Medulla oblongata (tissue), 1 donor: ENCODE results near the gene SPATC1L.

Experiments
- DNase-seq: peaks from one replicate; pipeline ENCODE4 v3.0.0-alpha.2; 2015; ENCODE audit errors: extremely low spot score

SPATC1L gene

GRCh38 chr21:46121286-46122221 is 62.7 kb downstream of the SPATC1L start:
- no peak for DNase-seq

GRCh38 chr21:46120301-46121285 is 63.7 kb downstream of the SPATC1L start:
- no peak for DNase-seq

- DNase-seq = no peak
Measured at GRCh38 chr21:46119637-46120271, 64.5 kb downstream of the SPATC1L start.

GRCh38 chr21:46119144-46119636 is 65.1 kb downstream of the SPATC1L start:
- no peak for DNase-seq

GRCh38 chr21:46118316-46119143 is 65.7 kb downstream of the SPATC1L start:
- no peak for DNase-seq

GRCh38 chr21:46117586-46118315 is 66.5 kb downstream of the SPATC1L start:
- DNase-seq = no peak

GRCh38 chr21:46116776-46117585 is 67.3 kb downstream of the SPATC1L start:
- no peak for DNase-seq

GRCh38 chr21:46116189-46116775 is 68.0 kb downstream of the SPATC1L start:
- no peak for DNase-seq

- no peak for DNase-seq
Measured at GRCh38 chr21:46115441-46116188, 68.6 kb downstream of the SPATC1L start.

- DNase-seq = no peak
Measured at GRCh38 chr21:46114963-46115362, 69.3 kb downstream of the SPATC1L start.

GRCh38 chr21:46113497-46114176 is 70.6 kb downstream of the SPATC1L start:
- no peak for DNase-seq

- no peak for DNase-seq
Measured at GRCh38 chr21:46112725-46113215, 71.5 kb downstream of the SPATC1L start.

GRCh38 chr21:46111857-46112724 is 72.2 kb downstream of the SPATC1L start:
- no peak for DNase-seq

GRCh38 chr21:46111193-46111571 is 73.1 kb downstream of the SPATC1L start:
- DNase-seq = no peak
